ENCODE measurements around the gene H6PD.

Gene H6PD

GRCh38 chr1:9302745-9303524 is 68.4 kb downstream of the H6PD start:
- no peak for DNase-seq

GRCh38 chr1:9303916-9304315 is 69.3 kb downstream of the H6PD start:
- DNase-seq: no peak

GRCh38 chr1:9305216-9305615 is 70.6 kb downstream of the H6PD start:
- no peak for DNase-seq

- DNase-seq: no peak
Observed at GRCh38 chr1:9306006-9306405, 71.4 kb downstream of the H6PD start.

GRCh38 chr1:9307303-9307702 is 72.7 kb downstream of the H6PD start:
- DNase-seq: no peak

- DNase-seq: no peak
Observed at GRCh38 chr1:9308236-9308785, 73.7 kb downstream of the H6PD start.

- no peak for DNase-seq
Observed at GRCh38 chr1:9309080-9309479, 74.5 kb downstream of the H6PD start.

- DNase-seq: no peak
Observed at GRCh38 chr1:9309991-9310390, 75.4 kb downstream of the H6PD start.

- no peak for DNase-seq
Observed at GRCh38 chr1:9311029-9311428, 76.5 kb downstream of the H6PD start.

- no peak for DNase-seq
Observed at GRCh38 chr1:9311479-9311878, 76.9 kb downstream of the H6PD start.

- no peak for DNase-seq
Observed at GRCh38 chr1:9312168-9312720, 77.7 kb downstream of the H6PD start.

- no peak for DNase-seq
Observed at GRCh38 chr1:9313576-9313975, 79.0 kb downstream of the H6PD start.

- no peak for DNase-seq
Observed at GRCh38 chr1:9314111-9314510, 79.5 kb downstream of the H6PD start.

GRCh38 chr1:9314711-9315379 is 80.3 kb downstream of the H6PD start:
- no peak for DNase-seq

- DNase-seq: no peak
Observed at GRCh38 chr1:9315411-9316079, 81.0 kb downstream of the H6PD start.

- DNase-seq: no peak
Observed at GRCh38 chr1:9316080-9316444, 81.5 kb downstream of the H6PD start.

GRCh38 chr1:9316512-9316911 is 81.9 kb downstream of the H6PD start:
- no peak for DNase-seq

GRCh38 chr1:9317072-9317471 is 82.5 kb downstream of the H6PD start:
- DNase-seq: no peak

- peak; percentile 70 for DNase-seq
Observed at GRCh38 chr1:9317591-9318417, 83.2 kb downstream of the H6PD start.

- no peak for DNase-seq
Observed at GRCh38 chr1:9319208-9319788, 84.7 kb downstream of the H6PD start.

GRCh38 chr1:9319789-9320519 is 85.4 kb downstream of the H6PD start:
- DNase-seq: no peak

Measured in NCI-H1092 (cell line).